Prostate gland (tissue), 2 donors: Measurements from ENCODE around the gene REPIN1. TPM values are rescaled to one million over a fixed set of nuclear protein-coding genes. Genes with fewer than 3 reads are reported as not detected.
A peak's percentile ranks its signal among the peaks of the same experiment; 100 is the strongest.

Experiments
- DNase-seq: peaks from one replicate; pipeline ENCODE4 v3.0.0-alpha.2; 2019; ENCODE audit warnings: low spot score
- H3K27ac ChIP-seq, 2 donors: fragments of 200-600 bp; sonication (generic); 2 replicates each; pipeline ENCODE4 v1.5.1; 2017 to 2019
- H3K27me3 ChIP-seq: fragments of 200-600 bp; sonication (generic); replicated peaks from 2 replicates; pipeline ENCODE4 v1.5.1; 2019; ENCODE audit not compliant: insufficient read depth
- H3K36me3 ChIP-seq, 2 donors: fragments of 200-600 bp; sonication (generic); 1 replicate in 1 of 2; 2 replicates in 1 of 2; pipeline versions ENCODE4 v1.5.1 to v1.8.1; 2017 to 2019
- H3K4me1 ChIP-seq: fragments of 200-600 bp; sonication (generic); replicated peaks from 2 replicates; pipeline ENCODE4 v1.5.1; 2019
- H3K4me3 ChIP-seq, 2 donors: fragments of 200-600 bp; sonication (generic); 2 replicates each; pipeline ENCODE4 v1.5.1; 2017 to 2019
- H3K9me3 ChIP-seq: fragments of 200-600 bp; sonication (generic); 2 replicates; pipeline ENCODE4 v1.5.1; 2017
- POLR2A ChIP-seq: fragments of 450-650 bp; IDR thresholded peaks from one replicate; pipeline ENCODE4 v1.6.1; 2016; ENCODE audit warnings: antibody characterized with exemption, mild to moderate bottlenecking
- POLR2AphosphoS5 ChIP-seq: sonication (generic); formaldehyde crosslinking; IDR thresholded peaks from one replicate; pipeline ENCODE4 v1.6.1; 2017; ENCODE audit warnings: antibody characterized with exemption
- WGBS: methylation state at CpG from one replicate; pipeline ENCODE4 v1.1.5; 2018; 5-methylcytosine and 5-hydroxymethylcytosine counted together
- intact Hi-C: fragments of 100-400 bp; cut with DNase I; formaldehyde crosslinking; loops from one replicate; pipeline ENCODE4 v1.14.2; 2022
- total RNA-seq, 2 donors: library from RNA; depleted of rRNA; stranded (reverse); fragments of >200 nt; gene quantifications; one replicate each; pipeline ENCODE4 v1.1.0, GENCODE V29; 2016
- TF ChIP-seq, protein P1 (sequence below), 4 experiments: fragments of 200-600 bp in 2 of 4; fragments of 450-650 bp in 2 of 4; sonication (generic) in 2 of 4; IDR thresholded peaks; 1 replicate in 3 of 4; 2 replicates in 1 of 4; pipeline ENCODE4 v1.5.1; 2016 to 2019; ENCODE audit warnings: antibody characterized with exemption in 4 of 4, mild to moderate bottlenecking in 2 of 4, moderate library complexity in 2 of 4

The REPIN1 gene
- total RNA-seq, 2 donors from 2014 or later = 150 to 171 TPM

DNA sequence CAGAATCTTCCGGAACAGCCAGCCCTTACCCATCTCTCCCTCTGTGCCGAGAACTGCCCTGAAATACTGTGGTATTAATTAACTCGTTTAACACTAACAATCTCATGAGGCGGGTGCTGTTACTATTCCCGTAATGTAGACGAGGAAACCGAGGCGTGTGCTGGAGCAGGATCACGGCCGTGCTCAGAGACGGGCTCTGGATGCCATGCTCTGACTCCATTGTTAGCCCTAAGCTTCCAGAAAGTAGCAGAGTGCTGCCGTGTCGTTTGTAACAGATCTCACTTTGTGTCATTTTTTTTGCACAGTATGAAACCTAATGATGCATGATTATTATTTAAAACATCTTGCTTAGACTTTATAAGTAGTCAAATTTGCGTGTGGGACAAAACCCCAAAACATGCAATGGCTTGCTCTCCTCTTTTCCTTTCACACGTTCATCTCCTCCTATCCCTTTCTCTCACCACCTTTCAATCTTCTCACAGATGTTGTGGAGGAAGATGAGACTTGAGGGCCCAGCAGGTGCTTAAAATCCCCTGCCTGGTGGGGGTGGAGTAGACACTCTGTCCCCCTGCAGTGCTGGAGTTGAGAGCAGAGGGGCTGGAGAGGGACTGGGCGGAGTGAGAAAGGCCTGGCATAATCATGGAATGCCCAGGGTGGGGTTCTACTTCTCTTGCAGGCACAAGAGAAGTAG, 44.8 kb upstream of the REPIN1 start:
- WGBS = 11% methylated on average over 16 of the region's 16 CpGs
- DNase-seq = no peak
- TF ChIP-seq, protein P1, sequence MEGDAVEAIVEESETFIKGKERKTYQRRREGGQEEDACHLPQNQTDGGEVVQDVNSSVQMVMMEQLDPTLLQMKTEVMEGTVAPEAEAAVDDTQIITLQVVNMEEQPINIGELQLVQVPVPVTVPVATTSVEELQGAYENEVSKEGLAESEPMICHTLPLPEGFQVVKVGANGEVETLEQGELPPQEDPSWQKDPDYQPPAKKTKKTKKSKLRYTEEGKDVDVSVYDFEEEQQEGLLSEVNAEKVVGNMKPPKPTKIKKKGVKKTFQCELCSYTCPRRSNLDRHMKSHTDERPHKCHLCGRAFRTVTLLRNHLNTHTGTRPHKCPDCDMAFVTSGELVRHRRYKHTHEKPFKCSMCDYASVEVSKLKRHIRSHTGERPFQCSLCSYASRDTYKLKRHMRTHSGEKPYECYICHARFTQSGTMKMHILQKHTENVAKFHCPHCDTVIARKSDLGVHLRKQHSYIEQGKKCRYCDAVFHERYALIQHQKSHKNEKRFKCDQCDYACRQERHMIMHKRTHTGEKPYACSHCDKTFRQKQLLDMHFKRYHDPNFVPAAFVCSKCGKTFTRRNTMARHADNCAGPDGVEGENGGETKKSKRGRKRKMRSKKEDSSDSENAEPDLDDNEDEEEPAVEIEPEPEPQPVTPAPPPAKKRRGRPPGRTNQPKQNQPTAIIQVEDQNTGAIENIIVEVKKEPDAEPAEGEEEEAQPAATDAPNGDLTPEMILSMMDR (IDR thresholded peaks at IDR 0.05) = no peak
- TF ChIP-seq POLR2AphosphoS5 = no peak
- Histone ChIP-seq H3K4me1 (no peaks in the 10 kb centered on the region), H3K27me3 (no peaks in the 10 kb centered on the region), H3K36me3 (no peaks in the 10 kb centered on the region), H3K4me3 (peak overlapping the region; percentile 74 to 84), H3K9me3 (no peaks in the 10 kb centered on the region), H3K27ac (peak overlapping the region; percentile 89 to 94)
- intact Hi-C loops = no loop called here

DNA sequence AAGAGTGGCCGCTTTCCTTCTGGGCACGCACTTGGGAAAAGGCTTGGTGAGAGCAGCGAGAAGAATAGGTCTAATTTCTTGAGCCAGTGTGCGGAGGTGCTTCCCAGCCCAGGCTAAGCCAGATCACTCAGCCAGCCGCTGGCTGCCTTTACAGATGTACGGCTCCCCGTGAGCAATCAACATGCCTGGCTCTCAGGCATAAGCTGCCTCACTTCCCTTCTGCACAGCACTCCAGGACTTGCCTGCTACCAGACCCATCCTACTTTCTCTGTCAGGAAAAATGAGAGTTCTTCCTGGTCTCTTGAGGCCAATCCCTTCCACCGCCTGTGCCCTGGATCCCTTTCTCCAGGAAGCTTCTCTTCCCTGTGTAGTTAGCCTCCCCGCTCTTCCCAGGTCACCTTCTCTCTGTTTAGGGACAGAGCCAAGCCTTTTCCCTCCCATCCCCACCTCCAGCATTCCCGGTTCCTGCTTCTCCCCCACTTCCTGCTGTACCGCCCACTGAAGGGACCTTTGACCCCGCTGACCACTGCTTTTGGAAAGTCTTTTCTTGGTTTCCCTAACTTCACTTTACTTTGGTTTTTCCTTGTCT, 44.2 kb upstream of the REPIN1 start:
- H3K9me3 ChIP-seq = no peaks in the 10 kb centered on the region
- TF ChIP-seq, protein P1 (IDR thresholded peaks at IDR 0.05) = no peak
- TF ChIP-seq POLR2AphosphoS5 (no peak), POLR2A (no peak)
- H3K4me1 ChIP-seq = no peaks in the 10 kb centered on the region
- peak overlapping the region in 1 of 2 donors; percentile 84 for H3K4me3 ChIP-seq
- intact Hi-C loops = no loop called here
- H3K27me3 ChIP-seq = no peaks in the 10 kb centered on the region
- H3K27ac ChIP-seq = peak overlapping the region; percentile 89 to 94
- DNase-seq = no peak
- WGBS = 45% methylated on average over 12 of the region's 12 CpGs
- no peaks in the 10 kb centered on the region for H3K36me3 ChIP-seq

DNA sequence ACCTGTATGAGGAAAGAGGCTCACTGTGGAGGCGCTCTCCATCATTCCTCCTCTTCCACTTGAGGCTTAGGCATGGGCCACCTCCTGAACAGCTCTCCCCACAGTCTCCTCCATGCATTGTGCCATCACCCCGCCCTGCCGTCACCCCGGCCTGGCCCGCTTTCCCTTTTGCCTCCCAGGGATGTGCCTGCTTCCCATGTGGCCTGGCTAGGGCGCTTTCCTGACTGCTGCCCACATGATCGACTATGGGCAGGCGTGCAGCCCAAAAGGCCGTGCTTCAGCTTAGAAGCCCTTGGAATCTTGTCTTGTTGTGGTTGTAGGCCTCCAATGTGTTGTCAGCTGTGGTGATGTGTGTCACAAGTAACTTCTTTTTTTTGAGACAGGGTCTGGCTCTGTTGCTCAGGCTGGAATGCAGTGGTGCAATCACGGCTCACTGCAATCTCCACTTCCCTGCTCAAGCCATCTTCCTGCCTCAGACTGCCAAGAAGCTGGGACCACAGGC, 43.5 kb upstream of the REPIN1 start:
- intact Hi-C loops = no loop called here
- Histone ChIP-seq H3K4me1 (no peaks in the 10 kb centered on the region), H3K9me3 (no peaks in the 10 kb centered on the region), H3K36me3 (no peaks in the 10 kb centered on the region), H3K27me3 (no peaks in the 10 kb centered on the region), H3K4me3 (no peak overlapping the region), H3K27ac (no peak overlapping the region)
- no peak for DNase-seq
- 96% methylated on average over 10 of the region's 10 CpGs for WGBS
- TF ChIP-seq, protein P1 (IDR thresholded peaks at IDR 0.05) = no peak
- TF ChIP-seq POLR2A (no peak), POLR2AphosphoS5 (no peak)

DNA sequence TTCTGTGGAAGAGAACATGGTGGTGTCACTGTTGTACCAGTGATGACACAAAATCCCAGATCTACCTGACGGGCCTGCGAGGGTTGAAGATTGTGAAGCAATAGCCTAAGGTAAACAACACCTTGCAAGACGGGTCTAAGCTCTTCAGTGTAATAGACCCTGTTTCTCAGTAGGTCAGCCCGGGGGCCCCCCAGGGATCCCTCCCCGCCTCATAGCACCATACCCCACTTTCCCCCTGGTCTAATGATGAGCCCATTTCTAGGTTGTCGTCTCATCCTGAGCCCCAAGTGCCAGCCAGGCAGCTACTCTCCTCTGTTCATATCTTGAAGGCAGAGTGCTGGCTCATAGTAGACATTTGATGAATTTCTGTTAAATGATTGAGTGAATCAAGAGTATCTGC, 42.7 kb upstream of the REPIN1 start:
- no peaks in the 10 kb centered on the region for H3K36me3 ChIP-seq
- no peak for TF ChIP-seq POLR2A
- no peak for TF ChIP-seq POLR2AphosphoS5
- TF ChIP-seq, protein P1 (IDR thresholded peaks at IDR 0.05) = no peak
- DNase-seq = no peak
- WGBS = 82% methylated on average over 6 of the region's 6 CpGs
- intact Hi-C loops = no loop called here
- no peak overlapping the region for H3K4me3 ChIP-seq
- no peak overlapping the region for H3K27ac ChIP-seq
- H3K27me3 ChIP-seq = no peaks in the 10 kb centered on the region
- no peaks in the 10 kb centered on the region for H3K9me3 ChIP-seq
- no peaks in the 10 kb centered on the region for H3K4me1 ChIP-seq
